Omental fat pad (tissue), 4 donors: ENCODE data around the gene EID2. TPM values are rescaled to one million over a fixed set of nuclear protein-coding genes. Genes with fewer than 3 reads are reported as not detected.

Source experiments
- ATAC-seq: fragments of 150-250 bp; one replicate; pipeline ENCODE4 v1.9.1; 2016; ENCODE audit warnings: mild to moderate bottlenecking, moderate library complexity; ENCODE audit not compliant: low FRiP score
- DNase-seq: peaks from one replicate; pipeline ENCODE4 v3.0.0-alpha.2; 2019; ENCODE audit warnings: low spot score
- CTCF ChIP-seq, 3 donors: fragments of 450-650 bp; IDR thresholded peaks; one replicate each; pipeline ENCODE4 v1.5.1; 2016 to 2017; ENCODE audit warnings: antibody characterized with exemption in 3 of 3, mild to moderate bottlenecking in 3 of 3, moderate library complexity in 2 of 3
- total RNA-seq, 4 donors: library from RNA; depleted of rRNA; stranded (reverse); fragments of >200 nt; gene quantifications; one replicate each; pipeline ENCODE4 v1.1.0, GENCODE V29; 2016

Gene EID2
- total RNA-seq, 4 donors from 2014 or later: 6.2 to 13.6 (median 9.6) TPM

DNA sequence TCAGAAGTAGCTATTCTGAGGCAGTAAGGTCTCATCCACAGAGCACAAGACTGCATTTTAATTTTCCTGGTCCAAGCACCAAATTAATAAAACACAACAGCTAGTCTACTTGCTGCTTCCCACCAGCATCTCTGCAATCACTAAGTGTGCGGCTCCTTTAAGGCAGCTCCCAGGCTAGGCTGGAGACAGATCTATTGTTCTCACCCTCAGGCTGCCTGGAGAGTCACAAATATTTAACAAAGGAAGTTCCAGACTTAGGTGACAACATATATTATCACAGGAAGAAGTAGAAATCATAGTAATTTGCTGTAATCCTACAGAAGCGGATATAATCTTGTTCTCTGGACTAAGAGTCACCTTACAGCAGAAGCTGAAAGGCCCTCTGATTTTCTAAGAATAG is 2.2 kb upstream of the EID2 start:
- DNase-seq: no peak
- no peak for TF ChIP-seq CTCF (IDR thresholded peaks at IDR 0.05)
- no peak for ATAC-seq

- no peak for TF ChIP-seq CTCF (IDR thresholded peaks at IDR 0.05)
- DNase-seq: no peak
- no peak for ATAC-seq
These were observed 342 bp upstream of the EID2 start for GRCh38 chr19:39540333-39540673.

GRCh38 chr19:39539165-39539517 is 820 bp downstream of the EID2 start:
- no peak for TF ChIP-seq CTCF (IDR thresholded peaks at IDR 0.05)
- DNase-seq (no peak), ATAC-seq (no peak)

DNA sequence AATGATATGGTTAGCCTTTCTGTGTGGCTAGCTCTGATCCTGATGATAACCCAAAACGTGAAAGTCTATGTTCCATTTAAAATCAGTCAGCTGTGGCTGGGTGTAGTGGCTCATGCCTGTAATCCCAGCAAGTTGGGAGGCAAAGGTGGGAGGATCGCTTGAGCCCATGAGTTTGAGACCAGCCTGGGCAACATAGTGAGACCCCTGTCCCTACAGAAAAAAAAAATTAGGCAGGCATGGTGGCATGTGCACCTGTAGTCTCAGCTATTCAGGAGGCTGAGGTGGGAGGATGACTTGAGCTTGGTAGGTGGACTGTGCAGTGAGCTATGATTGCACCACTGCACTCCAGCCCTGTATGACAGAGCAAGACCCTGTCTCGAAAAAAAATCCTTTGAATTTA is 6.2 kb downstream of the EID2 start:
- DNase-seq: no peak
- no peak for ATAC-seq
- TF ChIP-seq CTCF (IDR thresholded peaks at IDR 0.05): no peak

DNA sequence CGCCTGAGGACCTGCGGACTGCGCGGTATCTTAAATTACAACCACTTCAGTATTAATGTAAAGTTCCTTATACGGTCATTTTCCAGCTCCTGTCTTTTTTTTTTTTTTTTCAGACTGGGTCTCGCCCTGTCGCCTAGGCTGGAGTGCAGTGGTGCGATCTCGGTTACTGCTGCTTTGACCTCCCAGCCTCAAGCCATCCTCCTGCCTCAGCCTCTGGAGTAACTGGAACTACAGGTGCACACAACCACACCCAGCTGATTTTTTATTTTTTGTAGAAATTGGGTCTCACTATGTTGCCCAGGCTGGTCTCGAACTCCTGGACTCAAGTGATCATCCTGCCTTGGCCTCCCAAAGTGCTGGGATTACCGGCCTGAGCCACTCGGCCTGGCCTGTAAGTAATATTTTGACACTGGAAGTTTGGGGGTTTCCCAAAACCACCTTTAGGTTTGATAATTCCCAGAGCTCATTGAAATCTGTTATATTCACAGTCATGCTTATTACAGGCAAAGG is 6.9 kb downstream of the EID2 start:
- no peak for DNase-seq
- TF ChIP-seq CTCF (IDR thresholded peaks at IDR 0.05): no peak
- no peak for ATAC-seq

DNA sequence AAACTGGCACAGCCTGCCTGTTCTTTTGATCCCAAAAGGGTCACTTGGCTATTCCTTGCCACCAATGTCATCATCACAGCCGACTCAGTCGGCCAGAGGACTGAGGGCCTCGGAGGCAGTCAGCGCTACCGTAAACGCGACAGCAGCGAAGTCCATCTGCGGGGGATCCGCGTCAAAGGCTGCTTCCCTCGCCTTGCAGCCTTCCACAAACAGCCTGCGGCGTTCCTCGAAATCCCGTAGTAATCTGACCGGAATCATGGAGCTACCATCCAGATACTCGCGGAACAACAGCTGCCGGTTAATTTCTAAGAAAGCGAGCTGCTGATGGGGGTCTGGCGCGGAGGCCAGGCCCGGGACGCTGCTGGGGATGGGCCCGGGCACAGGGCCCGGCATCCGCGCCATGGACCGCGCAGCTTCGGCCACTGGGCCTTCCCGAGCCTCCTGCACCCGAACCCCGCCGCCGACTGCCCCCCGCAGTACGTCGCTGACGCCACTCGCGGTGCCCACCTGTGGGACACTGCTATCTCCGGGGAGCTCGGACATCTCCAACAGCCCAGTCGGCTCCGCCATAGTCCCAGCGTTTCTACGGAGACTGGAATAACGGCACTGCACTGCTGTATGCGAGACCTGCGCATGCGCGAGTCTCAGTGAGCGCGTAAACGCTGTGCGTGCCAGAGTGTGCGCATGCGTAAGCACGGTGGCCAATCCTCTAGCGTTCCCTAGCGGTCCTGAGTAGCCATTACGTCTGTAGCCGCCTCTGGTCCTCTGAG is 7.5 kb downstream of the EID2 start, which contains the start of gene EID2B:
EID2B (minus strand) TSS at position 620 of the 770 bp plus-strand sequence; CDS start at position 570, 50 bp downstream.
- DNase-seq (peak; percentile 94), ATAC-seq (peak; percentile 99)
- TF ChIP-seq CTCF (IDR thresholded peaks at IDR 0.05): peak in 2 of 3 donors; percentile 90 to 93

DNA sequence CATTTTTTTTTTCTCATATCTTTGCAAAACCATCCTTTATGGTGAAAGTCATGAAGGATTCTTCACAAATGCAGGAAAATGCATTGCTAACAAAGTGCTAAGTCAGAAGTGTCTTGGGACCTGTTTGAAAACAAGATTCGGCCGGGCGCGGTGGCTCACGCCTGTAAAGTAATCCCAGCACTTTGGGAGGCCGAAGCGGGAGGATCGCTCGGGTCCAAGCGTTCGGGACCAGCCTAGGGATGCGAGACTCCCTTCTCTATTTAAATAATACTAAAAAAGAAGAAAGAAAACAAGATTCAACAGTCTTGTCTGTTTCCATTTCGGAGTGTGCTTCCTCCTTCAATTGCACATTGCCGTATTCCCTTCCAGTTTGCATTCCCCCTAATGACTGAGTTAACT is 8.1 kb downstream of the EID2 start:
- no peak for TF ChIP-seq CTCF (IDR thresholded peaks at IDR 0.05)
- ATAC-seq: no peak
- DNase-seq: no peak
